B cell (primary cell): ENCODE results near the gene RGS19. TPM values are rescaled to one million over a fixed set of nuclear protein-coding genes. Genes with fewer than 3 reads are reported as not detected.
A peak's percentile ranks its signal among the peaks of the same experiment; 100 is the strongest.

Experiments used
- ATAC-seq: fragments of 200-7000 bp; cut with Tn5 transposase; one replicate; pipeline ENCODE4 v1.10.0; 2021; ENCODE audit warnings: low read depth, mild to moderate bottlenecking, moderate number of reproducible peaks, moderate library complexity
- CTCF ChIA-PET: fragments of 350-600 bp; sonication (Branson Sonifier 250); formaldehyde crosslinking; loops from one replicate; lab custom pipeline; 2021; ENCODE audit warnings: antibody characterized with exemption, inconsistent platforms; lab: Charles Lee
- POLR2A ChIA-PET: fragments of 350-600 bp; sonication (Branson Sonifier 250); formaldehyde crosslinking; loops from one replicate; lab custom pipeline; 2021; ENCODE audit warnings: antibody characterized with exemption; lab: Charles Lee
- DNase-seq: peaks from one replicate; pipeline ENCODE4 v3.0.0; 2013
- H2AFZ ChIP-seq: 2 replicates; pipeline ENCODE4 v1.6.1; 2012; ENCODE audit warnings: mild to moderate bottlenecking, low read depth, low read length; ENCODE audit not compliant: insufficient read depth, poor library complexity, severe bottlenecking
- H3K27ac ChIP-seq, 2 donors: 1 replicate in 1 of 2; 2 replicates in 1 of 2; pipeline ENCODE4 v1.5.1; 2012 to 2013; ENCODE audit warnings: low read length in 2 of 2, mild to moderate bottlenecking in 2 of 2, moderate library complexity in 1 of 2
- H3K27me3 ChIP-seq, 4 experiments: fragments of 200-600 bp in 1 of 4; sonication (generic) in 1 of 4; replicated peaks in 1 of 4; 1 replicate in 2 of 4; 2 replicates in 2 of 4; pipeline versions ENCODE4 v1.6.1 to v1.7.0; 2013 to 2016; ENCODE audit warnings: low read length in 3 of 4, mild to moderate bottlenecking in 2 of 4, mixed read lengths in 1 of 4, moderate library complexity in 1 of 4; ENCODE audit not compliant: insufficient read depth in 4 of 4, control insufficient read depth in 3 of 4; ENCODE audit errors: control extremely low read depth in 1 of 4
- H3K36me3 ChIP-seq, 2 experiments: replicated peaks in 1 of 2; 1 replicate in 1 of 2; 2 replicates in 1 of 2; pipeline versions ENCODE4 v1.6.1 to v1.7.1; 2013; ENCODE audit warnings: low read length in 1 of 2; ENCODE audit not compliant: insufficient read depth in 2 of 2, control insufficient read depth in 1 of 2; ENCODE audit errors: control extremely low read depth in 1 of 2, extremely low read depth in 1 of 2
- H3K4me1 ChIP-seq, 2 donors: fragments of 200-600 bp in 1 of 2; sonication (generic) in 1 of 2; 1 replicate in 1 of 2; 2 replicates in 1 of 2; pipeline versions ENCODE4 v1.5.1 to v1.6.1; 2013 to 2017; ENCODE audit warnings: low read length in 2 of 2; ENCODE audit not compliant: control insufficient read depth in 2 of 2, insufficient read depth in 2 of 2
- H3K4me2 ChIP-seq: replicated peaks from 2 replicates; pipeline ENCODE3; 2012; ENCODE audit warnings: mild to moderate bottlenecking, low read depth, low read length; ENCODE audit not compliant: poor library complexity, severe bottlenecking
- H3K4me3 ChIP-seq, 5 experiments: fragments of 200-600 bp in 1 of 5; sonication (generic) in 1 of 5; 1 replicate in 3 of 5; 2 replicates in 2 of 5; pipeline versions ENCODE4 v1.5.1 to v1.7.0; 2011 to 2016; ENCODE audit warnings: low read length in 4 of 5, mild to moderate bottlenecking in 4 of 5, low read depth in 2 of 5, control low read depth in 1 of 5, moderate library complexity in 1 of 5; ENCODE audit not compliant: insufficient read depth in 1 of 5; ENCODE audit errors: control extremely low read depth in 1 of 5, extremely low read depth in 1 of 5
- H3K79me2 ChIP-seq: fragments of 200-600 bp; sonication (generic); one replicate; pipeline ENCODE4 v1.6.0; 2016; ENCODE audit warnings: low read length; ENCODE audit not compliant: control insufficient read depth, insufficient read depth
- H3K9ac ChIP-seq: fragments of 200-600 bp; sonication (generic); 2 replicates; pipeline ENCODE4 v1.6.1; 2017; ENCODE audit warnings: mild to moderate bottlenecking, low read length, moderate library complexity
- H3K9me3 ChIP-seq, 3 donors: one replicate each; pipeline versions ENCODE4 v1.6.1 to v1.7.1; 2013; ENCODE audit warnings: low read length in 2 of 3; ENCODE audit not compliant: control insufficient read depth in 2 of 3, insufficient read depth in 1 of 3; ENCODE audit errors: control extremely low read depth in 1 of 3
- H4K20me1 ChIP-seq: 2 replicates; pipeline ENCODE4 v1.6.0; 2012; ENCODE audit warnings: mild to moderate bottlenecking, low read length; ENCODE audit not compliant: insufficient read depth, control insufficient read depth, poor library complexity, severe bottlenecking
- H3K27ac Mint-ChIP-seq: one replicate; pipeline ENCODE4 v1.8.0; 2021; ENCODE audit warnings: mixed read lengths
- H3K27me3 Mint-ChIP-seq: one replicate; pipeline ENCODE4 v1.8.0; 2021; ENCODE audit warnings: mixed read lengths
- H3K4me1 Mint-ChIP-seq: one replicate; pipeline ENCODE4 v1.8.0; 2021; ENCODE audit warnings: mixed read lengths
- H3K4me3 Mint-ChIP-seq: one replicate; pipeline ENCODE4 v1.8.0; 2021; ENCODE audit warnings: mixed read lengths
- H3K9me3 Mint-ChIP-seq: one replicate; pipeline ENCODE4 v1.8.0; 2022; ENCODE audit warnings: mixed read lengths; ENCODE audit not compliant: insufficient read depth
- EZH2 ChIP-seq: IDR thresholded peaks from 2 replicates; pipeline ENCODE4 v1.6.1; 2012; ENCODE audit warnings: borderline replicate concordance, low read depth, mild to moderate bottlenecking, moderate library complexity, low read length; ENCODE audit not compliant: insufficient read depth, poor library complexity, severe bottlenecking
- WGBS: methylation state at CpG from one replicate; pipeline ENCODE4 v1.1.5; 2013; ENCODE audit warnings: missing lambda C conversion rate; ENCODE audit not compliant: insufficient coverage; 5-methylcytosine and 5-hydroxymethylcytosine counted together
- intact Hi-C: fragments of 100-400 bp; cut with micrococcal nuclease; formaldehyde crosslinking; loops from one replicate; pipeline ENCODE4 v1.10.0; 2022
- polyA plus RNA-seq: library from polyadenylated mRNA; depleted of rRNA; stranded (reverse); fragments of >200 nt; gene quantifications from 2 replicates; pipeline ENCODE4 v1.2.3, GENCODE V29; 2012
- total RNA-seq, 2 donors: library from RNA; stranded (reverse); fragments of 120-200 nt in 1 of 2; gene quantifications; 1 replicate in 1 of 2; 2 replicates in 1 of 2; pipeline versions ENCODE4 v1.2.3 to v1.2.4, GENCODE V29; 2013 to 2022
- TF ChIP-seq, protein P1 (sequence below): fragments of 200-600 bp; IDR thresholded peaks from one replicate; pipeline ENCODE4 v1.8.0; 2022; ENCODE audit warnings: antibody characterized with exemption, mild to moderate bottlenecking

The RGS19 gene
- total and polyA plus RNA-seq, 2 donors (not counting 1 experiment from before 2014, with no cell fraction given), result 69.4 to 203 TPM

DNA sequence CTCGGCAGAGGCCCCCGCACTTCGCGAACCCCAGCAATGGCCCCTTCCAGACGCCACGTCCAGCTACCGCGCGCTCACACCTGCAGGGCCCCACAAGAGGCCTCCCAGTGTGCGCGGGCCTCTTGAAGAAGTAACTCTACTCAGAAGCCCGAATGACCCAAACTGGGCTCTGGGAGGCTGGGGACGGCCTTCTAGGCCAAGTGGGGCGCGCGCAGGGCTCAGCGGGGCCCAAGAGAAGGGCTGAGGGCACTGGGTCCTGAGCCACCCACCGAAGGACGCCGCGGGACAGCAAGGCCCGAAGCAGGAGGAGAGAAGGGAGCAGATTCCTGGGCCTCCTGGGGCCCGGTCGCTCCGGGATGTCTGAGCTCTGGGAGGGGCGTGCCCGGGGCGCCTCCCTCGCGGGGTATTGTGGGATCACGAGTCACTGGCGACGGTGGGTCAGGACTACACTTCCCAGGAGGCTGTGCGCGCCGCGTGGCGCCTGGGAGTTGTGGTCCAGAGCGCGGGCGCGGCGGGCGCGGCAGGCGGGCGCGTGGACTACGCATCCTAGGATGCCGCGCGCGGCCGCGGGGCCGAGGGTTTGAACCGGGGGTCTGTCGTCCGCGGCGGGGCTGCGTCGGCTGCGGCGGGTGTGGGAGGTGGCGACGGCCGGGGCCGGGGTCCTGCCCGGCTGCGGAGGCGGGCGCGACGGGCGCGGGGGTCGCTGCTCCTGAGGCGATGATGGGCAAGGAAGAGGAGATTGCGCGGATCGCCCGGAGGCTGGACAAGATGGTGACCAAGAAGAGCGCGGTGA is 16.5 kb downstream of the RGS19 start, which contains the start of gene TCEA2:
Gene TCEA2, plus strand, starts transcription at position 603 of the 793 bp plus-strand sequence. Its CDS starts 115 bp downstream, at position 718.
- Histone ChIP-seq H3K27ac (peak within 1 kb of the TSS; percentile 34 to 69), H2AFZ (peak within 1 kb of the TSS; percentile 90), H3K27me3 (no peaks in the 10 kb centered on the region), H3K36me3 (no peaks in the 10 kb centered on the region), H4K20me1 (peaks cover 6% of the 10 kb centered on the region), H3K4me3 (peak within 1 kb of the TSS in 4 of 5 experiments; percentile 63 to 79 (median 70)), H3K79me2 (peaks cover 7% of the 10 kb centered on the region), H3K4me2 (peak within 1 kb of the TSS; percentile 98), H3K4me1 (peaks cover 54 to 63% of the 10 kb centered on the region in 2 donors), H3K9ac (peak within 1 kb of the TSS; percentile 83), H3K9me3 (no peaks in the 10 kb centered on the region)
- ChIA-PET CTCF (interaction anchor here (0.7 to 1.9 kb wide), 11 partner anchors 11 to 154 kb away, joined by 3 to 16 read pairs (median 4); partner anchors contain the start of genes LKAAEAR1, OPRL1, PRPF6 and RGS19), POLR2A (interaction anchor here (0.6 to 1.6 kb wide), 6 partner anchors 12 to 542 kb away, joined by 3 to 15 read pairs (median 3); partner anchors contain the start of genes OPRL1, PPDPF, RGS19 and UCKL1)
- intact Hi-C loops, result loop anchor here (1.0 to 5.0 kb wide), 5 partner anchors 17 to 405 kb away; partner anchors contain the start of genes ARFRP1, RGS19, RTEL1 and ZGPAT
- peak; percentile 93 for DNase-seq
- TF ChIP-seq, protein P1, sequence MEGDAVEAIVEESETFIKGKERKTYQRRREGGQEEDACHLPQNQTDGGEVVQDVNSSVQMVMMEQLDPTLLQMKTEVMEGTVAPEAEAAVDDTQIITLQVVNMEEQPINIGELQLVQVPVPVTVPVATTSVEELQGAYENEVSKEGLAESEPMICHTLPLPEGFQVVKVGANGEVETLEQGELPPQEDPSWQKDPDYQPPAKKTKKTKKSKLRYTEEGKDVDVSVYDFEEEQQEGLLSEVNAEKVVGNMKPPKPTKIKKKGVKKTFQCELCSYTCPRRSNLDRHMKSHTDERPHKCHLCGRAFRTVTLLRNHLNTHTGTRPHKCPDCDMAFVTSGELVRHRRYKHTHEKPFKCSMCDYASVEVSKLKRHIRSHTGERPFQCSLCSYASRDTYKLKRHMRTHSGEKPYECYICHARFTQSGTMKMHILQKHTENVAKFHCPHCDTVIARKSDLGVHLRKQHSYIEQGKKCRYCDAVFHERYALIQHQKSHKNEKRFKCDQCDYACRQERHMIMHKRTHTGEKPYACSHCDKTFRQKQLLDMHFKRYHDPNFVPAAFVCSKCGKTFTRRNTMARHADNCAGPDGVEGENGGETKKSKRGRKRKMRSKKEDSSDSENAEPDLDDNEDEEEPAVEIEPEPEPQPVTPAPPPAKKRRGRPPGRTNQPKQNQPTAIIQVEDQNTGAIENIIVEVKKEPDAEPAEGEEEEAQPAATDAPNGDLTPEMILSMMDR, result no peak
- no peak for TF ChIP-seq EZH2
- Mint-ChIP-seq H3K4me1 (peaks cover 52% of the 10 kb centered on the region), H3K27me3 (no peaks in the 10 kb centered on the region), H3K4me3 (peak within 1 kb of the TSS; percentile 88), H3K27ac (peak within 1 kb of the TSS; percentile 86), H3K9me3 (no peaks in the 10 kb centered on the region)
- ATAC-seq, result peak; percentile 83
- 10% methylated on average over 85 of the region's 85 CpGs for WGBS
